PC-9 (cell line): ENCODE measurements around the gene CBX8.

Source experiments
- CTCF ChIP-seq: fragments of 200-600 bp; sonication (generic); conservative IDR thresholded peaks from 2 replicates; pipeline ENCODE4 v1.6.1; 2017; ENCODE audit warnings: mixed run types, antibody characterized with exemption, mild to moderate bottlenecking, moderate library complexity
- EZH2 ChIP-seq: fragments of 200-600 bp; sonication (generic); IDR thresholded peaks from 2 replicates; pipeline ENCODE4 v1.8.0; 2017; ENCODE audit warnings: antibody characterized with exemption, low read depth

GRCh38 chr17:79788455-79788854 lies 8.4 kb downstream of the CBX8 start:
- TF ChIP-seq CTCF (no peak), EZH2 (no peak)
